ENCODE data around the gene GUK1.

GRCh38 chr1:228104526-228105269 lies 35.4 kb upstream of the GUK1 start:
- TF ChIP-seq CTCF (IDR thresholded peaks at IDR 0.05) (no peak), EP300 (IDR thresholded peaks at IDR 0.05) (no peak), POLR2A (IDR thresholded peaks at IDR 0.05; ENCODE audit: low read depth) (no peak)

Data from esophagus muscularis mucosa (tissue), 4 donors.